GM18870 (cell line): Measurements from ENCODE around the gene TOP3B.
A peak's percentile ranks its signal among the peaks of the same experiment; 100 is the strongest.
"Not testable (repeated sequence)": the region's sequence is repeated elsewhere in the genome, so short reads cannot be mapped to it uniquely, and the experiment has no call there.

Experiments
- ATAC-seq: cut with Tn5 transposase; IDR thresholded peaks from one replicate; pipeline ENCODE4 v1.9.1; 2021; ENCODE audit warnings: moderate library complexity; ENCODE audit not compliant: unreplicated experiment

Gene TOP3B

GRCh38 chr22:21947040-21948014, 35.3 kb downstream of the TOP3B start:
- no peak for ATAC-seq

- no peak for ATAC-seq
Measured at GRCh38 chr22:21946262-21946925, 36.2 kb downstream of the TOP3B start.

- no peak for ATAC-seq
Measured at GRCh38 chr22:21945453-21946261, 36.9 kb downstream of the TOP3B start.

GRCh38 chr22:21944871-21945270, 37.7 kb downstream of the TOP3B start:
- ATAC-seq = no peak

- no peak for ATAC-seq
Measured at GRCh38 chr22:21943571-21944448, 38.8 kb downstream of the TOP3B start.

GRCh38 chr22:21942407-21943343, 39.9 kb downstream of the TOP3B start:
- ATAC-seq = no peak

- no peak for ATAC-seq
Measured at GRCh38 chr22:21941921-21942320, 40.7 kb downstream of the TOP3B start.

GRCh38 chr22:21940521-21940920, 42.1 kb downstream of the TOP3B start:
- no peak for ATAC-seq

GRCh38 chr22:21939935-21940334, 42.7 kb downstream of the TOP3B start:
- ATAC-seq = not testable (repeated sequence)

- no peak for ATAC-seq
Measured at GRCh38 chr22:21939461-21939913, 43.1 kb downstream of the TOP3B start.

GRCh38 chr22:21938906-21939305, 43.7 kb downstream of the TOP3B start:
- ATAC-seq = no peak

GRCh38 chr22:21938071-21938822, 44.3 kb downstream of the TOP3B start:
- ATAC-seq = peak; percentile 74

- peak; percentile 17 for ATAC-seq
Measured at GRCh38 chr22:21937821-21938070, 44.8 kb downstream of the TOP3B start.

GRCh38 chr22:21937041-21937820, 45.4 kb downstream of the TOP3B start:
- no peak for ATAC-seq

GRCh38 chr22:21936151-21936775, 46.3 kb downstream of the TOP3B start:
- ATAC-seq = no peak

GRCh38 chr22:21933910-21934309, 48.7 kb downstream of the TOP3B start:
- no peak for ATAC-seq

GRCh38 chr22:21933413-21933812, 49.2 kb downstream of the TOP3B start:
- ATAC-seq = no peak
